A673 (cell line): Measurements from ENCODE around the gene GABRD. TPM values are rescaled to one million over a fixed set of nuclear protein-coding genes. Genes with fewer than 3 reads are reported as not detected.

Experiments
- BruUV-seq: library from RNA; stranded (reverse); fragments of 400-500 nt; replicated peaks from 2 replicates; lab custom pipeline; 2021; lab: Mats Ljungman, UMichigan
- CTCF ChIA-PET: fragments of 300-600 bp; sonication (Branson Sonifier 250); formaldehyde crosslinking; loops from one replicate; lab custom pipeline; 2022; ENCODE audit warnings: antibody characterized with exemption; lab: Charles Lee
- POLR2A ChIA-PET: fragments of 300-600 bp; sonication (Branson Sonifier 250); formaldehyde crosslinking; loops from one replicate; lab custom pipeline; 2022; ENCODE audit warnings: antibody characterized with exemption; ENCODE audit not compliant: low non-redundant PET; lab: Charles Lee
- DNase-seq: peaks from one replicate; pipeline ENCODE4 v3.0.0-alpha.2; 2015; ENCODE audit warnings: low spot score
- H3K27ac ChIP-seq: fragments of 200-600 bp; sonication (generic); 2 replicates; pipeline ENCODE4 v1.5.1; 2016; ENCODE audit warnings: mixed run types, low read depth, mild to moderate bottlenecking, mixed read lengths, antibody characterized with exemption, low read length; ENCODE audit not compliant: poor library complexity, severe bottlenecking
- H3K27me3 ChIP-seq: fragments of 200-600 bp; sonication (generic); replicated peaks from 2 replicates; pipeline ENCODE4 v1.6.1; 2017; ENCODE audit warnings: mixed run types, low read depth, mild to moderate bottlenecking, mixed read lengths, antibody characterized with exemption, low read length; ENCODE audit not compliant: insufficient read depth, poor library complexity
- H3K36me3 ChIP-seq: fragments of 200-600 bp; sonication (generic); 2 replicates; pipeline ENCODE4 v1.6.1; 2016; ENCODE audit warnings: mixed run types, mild to moderate bottlenecking, mixed read lengths, antibody characterized with exemption, low read length; ENCODE audit not compliant: insufficient read depth, poor library complexity, severe bottlenecking
- H3K4me1 ChIP-seq: fragments of 200-600 bp; sonication (generic); 2 replicates; pipeline ENCODE4 v1.6.1; 2017; ENCODE audit warnings: mixed run types, mild to moderate bottlenecking, mixed read lengths, antibody characterized with exemption, low read length; ENCODE audit not compliant: insufficient read depth, poor library complexity, severe bottlenecking
- H3K4me3 ChIP-seq: fragments of 200-600 bp; sonication (generic); 2 replicates; pipeline ENCODE4 v1.5.1; 2016; ENCODE audit warnings: low read depth, mixed run types, mild to moderate bottlenecking, mixed read lengths, low read length; ENCODE audit not compliant: poor library complexity, severe bottlenecking
- H3K9me3 ChIP-seq: fragments of 200-600 bp; sonication (generic); 2 replicates; pipeline ENCODE4 v1.6.1; 2016; ENCODE audit warnings: mixed run types, low read depth, mild to moderate bottlenecking, mixed read lengths, antibody characterized with exemption, low read length; ENCODE audit not compliant: poor library complexity, severe bottlenecking
- EZH2 ChIP-seq: fragments of 200-600 bp; sonication (generic); IDR thresholded peaks from 2 replicates; pipeline ENCODE4 v1.6.1; 2017; ENCODE audit warnings: borderline replicate concordance, low read depth, mild to moderate bottlenecking, mixed read lengths, antibody characterized with exemption, low read length; ENCODE audit not compliant: poor library complexity, severe bottlenecking
- intact Hi-C: fragments of 100-400 bp; cut with micrococcal nuclease; formaldehyde crosslinking; loops from one replicate; pipeline ENCODE4 v1.10.0; 2022; ENCODE audit not compliant: unreplicated experiment
- total RNA-seq: library from RNA; stranded (reverse); gene quantifications from 2 replicates; pipeline ENCODE4 v1.2.3, GENCODE V29; 2021
- TF ChIP-seq, protein P1 (sequence below): fragments of 300-800, 200-600 bp; sonication (generic); conservative IDR thresholded peaks from 2 replicates; pipeline ENCODE4 v1.5.1; 2017; ENCODE audit warnings: low read depth, mild to moderate bottlenecking, antibody characterized with exemption, low read length, moderate library complexity, mixed read lengths

The GABRD gene
- total RNA-seq, 1 experiment from 2014 or later, result not detected

GRCh38 chr1:2073382-2074230 lies 54.5 kb downstream of the GABRD start:
- intact Hi-C loops, result no loop called here
- H3K4me3 ChIP-seq, result peak overlapping the region; percentile 30
- CTCF ChIA-PET, result interaction anchor here (0.6 kb wide), 1 partner anchor 21 kb away, joined by 4 read pairs; no protein-coding TSS in a partner anchor
- no peak overlapping the region for H3K27ac ChIP-seq
- POLR2A ChIA-PET, result no interaction called here
- H3K36me3 ChIP-seq, result no peaks in the 10 kb centered on the region
- peaks cover 33% of the 10 kb centered on the region for H3K27me3 ChIP-seq
- TF ChIP-seq EZH2, result peak; percentile 67
- TF ChIP-seq, protein P1, sequence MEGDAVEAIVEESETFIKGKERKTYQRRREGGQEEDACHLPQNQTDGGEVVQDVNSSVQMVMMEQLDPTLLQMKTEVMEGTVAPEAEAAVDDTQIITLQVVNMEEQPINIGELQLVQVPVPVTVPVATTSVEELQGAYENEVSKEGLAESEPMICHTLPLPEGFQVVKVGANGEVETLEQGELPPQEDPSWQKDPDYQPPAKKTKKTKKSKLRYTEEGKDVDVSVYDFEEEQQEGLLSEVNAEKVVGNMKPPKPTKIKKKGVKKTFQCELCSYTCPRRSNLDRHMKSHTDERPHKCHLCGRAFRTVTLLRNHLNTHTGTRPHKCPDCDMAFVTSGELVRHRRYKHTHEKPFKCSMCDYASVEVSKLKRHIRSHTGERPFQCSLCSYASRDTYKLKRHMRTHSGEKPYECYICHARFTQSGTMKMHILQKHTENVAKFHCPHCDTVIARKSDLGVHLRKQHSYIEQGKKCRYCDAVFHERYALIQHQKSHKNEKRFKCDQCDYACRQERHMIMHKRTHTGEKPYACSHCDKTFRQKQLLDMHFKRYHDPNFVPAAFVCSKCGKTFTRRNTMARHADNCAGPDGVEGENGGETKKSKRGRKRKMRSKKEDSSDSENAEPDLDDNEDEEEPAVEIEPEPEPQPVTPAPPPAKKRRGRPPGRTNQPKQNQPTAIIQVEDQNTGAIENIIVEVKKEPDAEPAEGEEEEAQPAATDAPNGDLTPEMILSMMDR, result no peak
- peaks cover 9% of the 10 kb centered on the region for H3K9me3 ChIP-seq
- peak; percentile 53 for DNase-seq
- H3K4me1 ChIP-seq, result no peaks in the 10 kb centered on the region
- BruUV-seq, result no TSS peak

- no peaks in the 10 kb centered on the region for H3K36me3 ChIP-seq
- H3K4me3 ChIP-seq, result no peak overlapping the region
- DNase-seq, result no peak
- POLR2A ChIA-PET, result no interaction called here
- H3K27me3 ChIP-seq, result peaks cover 33% of the 10 kb centered on the region
- intact Hi-C loops, result no loop called here
- no TSS peak for BruUV-seq
- TF ChIP-seq, protein P1, result no peak
- no peak for TF ChIP-seq EZH2
- H3K4me1 ChIP-seq, result no peaks in the 10 kb centered on the region
- CTCF ChIA-PET, result no interaction called here
- H3K27ac ChIP-seq, result no peak overlapping the region
- H3K9me3 ChIP-seq, result peaks cover 10% of the 10 kb centered on the region
Measured at GRCh38 chr1:2074396-2074795, 55.3 kb downstream of the GABRD start.

GRCh38 chr1:2074944-2075740 lies 56.0 kb downstream of the GABRD start:
- peaks cover 16% of the 10 kb centered on the region for H3K9me3 ChIP-seq
- BruUV-seq, result no TSS peak
- no peaks in the 10 kb centered on the region for H3K4me1 ChIP-seq
- H3K4me3 ChIP-seq, result no peak overlapping the region
- no peak overlapping the region for H3K27ac ChIP-seq
- H3K36me3 ChIP-seq, result no peaks in the 10 kb centered on the region
- POLR2A ChIA-PET, result no interaction called here
- DNase-seq, result no peak
- CTCF ChIA-PET, result no interaction called here
- intact Hi-C loops, result no loop called here
- TF ChIP-seq EZH2, result no peak
- TF ChIP-seq, protein P1, result no peak
- peaks cover 33% of the 10 kb centered on the region for H3K27me3 ChIP-seq
